Neutrophil (primary cell): ENCODE results near the gene ABTB2.
A peak's percentile ranks its signal among the peaks of the same experiment; 100 is the strongest.

Source experiments
- H3K27ac ChIP-seq: fragments of 200-600 bp; sonication (generic); 2 replicates; pipeline ENCODE4 v1.5.1; 2016; ENCODE audit warnings: mild to moderate bottlenecking, moderate library complexity
- H3K27me3 ChIP-seq: fragments of 200-600 bp; sonication (generic); 2 replicates; pipeline ENCODE4 v1.6.0; 2016; ENCODE audit warnings: mild to moderate bottlenecking
- H3K36me3 ChIP-seq: fragments of 200-600 bp; sonication (generic); 2 replicates; pipeline ENCODE4 v1.5.1; 2017
- H3K4me1 ChIP-seq, 2 experiments: fragments of 200-600 bp in 1 of 2; sonication (generic) in 1 of 2; 1 replicate in 1 of 2; 2 replicates in 1 of 2; pipeline versions ENCODE4 v1.5.1 to v1.6.1; 2013 to 2016; ENCODE audit warnings: low read depth in 1 of 2, low read length in 1 of 2, mild to moderate bottlenecking in 1 of 2, moderate library complexity in 1 of 2; ENCODE audit not compliant: control insufficient read depth in 1 of 2, insufficient read depth in 1 of 2
- H3K4me3 ChIP-seq, 2 experiments: fragments of 200-600 bp in 1 of 2; sonication (generic) in 1 of 2; 1 replicate in 1 of 2; 2 replicates in 1 of 2; pipeline ENCODE4 v1.5.1; 2013 to 2016; ENCODE audit warnings: low read depth in 1 of 2, low read length in 1 of 2, mild to moderate bottlenecking in 1 of 2, moderate library complexity in 1 of 2
- H3K9me3 ChIP-seq: fragments of 200-600 bp; sonication (generic); 2 replicates; pipeline ENCODE4 v1.5.1; 2016
- CTCF ChIP-seq: fragments of 200-600 bp; sonication (generic); IDR thresholded peaks from 2 replicates; pipeline ENCODE4 v1.5.1; 2016; ENCODE audit warnings: antibody characterized with exemption

Gene ABTB2

GRCh38 chr11:34339149-34340064, 18.4 kb downstream of the ABTB2 start:
- Histone ChIP-seq H3K4me1 (peaks cover 54 to 59% of the 10 kb centered on the region in 2 experiments), H3K9me3 (no peaks in the 10 kb centered on the region), H3K4me3 (peak overlapping the region; percentile 26 to 49), H3K36me3 (no peaks in the 10 kb centered on the region), H3K27me3 (no peaks in the 10 kb centered on the region), H3K27ac (peak overlapping the region; percentile 81)
- no peak for TF ChIP-seq CTCF

GRCh38 chr11:34337016-34337415, 20.8 kb downstream of the ABTB2 start:
- no peak overlapping the region for H3K27ac ChIP-seq
- H3K36me3 ChIP-seq = no peaks in the 10 kb centered on the region
- TF ChIP-seq CTCF = no peak
- H3K9me3 ChIP-seq = no peaks in the 10 kb centered on the region
- H3K4me3 ChIP-seq = no peak overlapping the region
- no peaks in the 10 kb centered on the region for H3K27me3 ChIP-seq
- peaks cover 68 to 74% of the 10 kb centered on the region in 2 experiments for H3K4me1 ChIP-seq

- H3K9me3 ChIP-seq = no peaks in the 10 kb centered on the region
- H3K4me3 ChIP-seq = no peak overlapping the region
- H3K27ac ChIP-seq = no peak overlapping the region
- peaks cover 61 to 62% of the 10 kb centered on the region in 2 experiments for H3K4me1 ChIP-seq
- H3K36me3 ChIP-seq = no peaks in the 10 kb centered on the region
- no peak for TF ChIP-seq CTCF
- H3K27me3 ChIP-seq = no peaks in the 10 kb centered on the region
These were observed 22.0 kb downstream of the ABTB2 start for GRCh38 chr11:34335801-34336200.

- no peak overlapping the region for H3K27ac ChIP-seq
- no peaks in the 10 kb centered on the region for H3K9me3 ChIP-seq
- peaks cover 56 to 57% of the 10 kb centered on the region in 2 experiments for H3K4me1 ChIP-seq
- H3K27me3 ChIP-seq = no peaks in the 10 kb centered on the region
- no peak overlapping the region for H3K4me3 ChIP-seq
- TF ChIP-seq CTCF = no peak
- H3K36me3 ChIP-seq = no peaks in the 10 kb centered on the region
These were observed 22.5 kb downstream of the ABTB2 start for GRCh38 chr11:34335331-34335730.

- no peak for TF ChIP-seq CTCF
- Histone ChIP-seq H3K4me3 (no peak overlapping the region), H3K4me1 (peaks cover 41% of the 10 kb centered on the region in 2 experiments), H3K27me3 (no peaks in the 10 kb centered on the region), H3K9me3 (no peaks in the 10 kb centered on the region), H3K36me3 (no peaks in the 10 kb centered on the region), H3K27ac (peak overlapping the region; percentile 53)
These were observed 24.0 kb downstream of the ABTB2 start for GRCh38 chr11:34333787-34334186.
